B cell (primary cell): Measurements from ENCODE around the gene DOK5. TPM values are rescaled to one million over a fixed set of nuclear protein-coding genes. Genes with fewer than 3 reads are reported as not detected.

Experiments used
- ATAC-seq: fragments of 200-7000 bp; cut with Tn5 transposase; one replicate; pipeline ENCODE4 v1.10.0; 2021; ENCODE audit warnings: low read depth, mild to moderate bottlenecking, moderate number of reproducible peaks, moderate library complexity
- CTCF ChIA-PET: fragments of 350-600 bp; sonication (Branson Sonifier 250); formaldehyde crosslinking; loops from one replicate; lab custom pipeline; 2021; ENCODE audit warnings: antibody characterized with exemption, inconsistent platforms; lab: Charles Lee
- POLR2A ChIA-PET: fragments of 350-600 bp; sonication (Branson Sonifier 250); formaldehyde crosslinking; loops from one replicate; lab custom pipeline; 2021; ENCODE audit warnings: antibody characterized with exemption; lab: Charles Lee
- DNase-seq: peaks from one replicate; pipeline ENCODE4 v3.0.0; 2013
- H2AFZ ChIP-seq: 2 replicates; pipeline ENCODE4 v1.6.1; 2012; ENCODE audit warnings: mild to moderate bottlenecking, low read depth, low read length; ENCODE audit not compliant: insufficient read depth, poor library complexity, severe bottlenecking
- H3K27ac ChIP-seq, 2 donors: 1 replicate in 1 of 2; 2 replicates in 1 of 2; pipeline ENCODE4 v1.5.1; 2012 to 2013; ENCODE audit warnings: low read length in 2 of 2, mild to moderate bottlenecking in 2 of 2, moderate library complexity in 1 of 2
- H3K27me3 ChIP-seq, 4 experiments: fragments of 200-600 bp in 1 of 4; sonication (generic) in 1 of 4; replicated peaks in 1 of 4; 1 replicate in 2 of 4; 2 replicates in 2 of 4; pipeline versions ENCODE4 v1.6.1 to v1.7.0; 2013 to 2016; ENCODE audit warnings: low read length in 3 of 4, mild to moderate bottlenecking in 2 of 4, mixed read lengths in 1 of 4, moderate library complexity in 1 of 4; ENCODE audit not compliant: insufficient read depth in 4 of 4, control insufficient read depth in 3 of 4; ENCODE audit errors: control extremely low read depth in 1 of 4
- H3K36me3 ChIP-seq, 2 experiments: replicated peaks in 1 of 2; 1 replicate in 1 of 2; 2 replicates in 1 of 2; pipeline versions ENCODE4 v1.6.1 to v1.7.1; 2013; ENCODE audit warnings: low read length in 1 of 2; ENCODE audit not compliant: insufficient read depth in 2 of 2, control insufficient read depth in 1 of 2; ENCODE audit errors: control extremely low read depth in 1 of 2, extremely low read depth in 1 of 2
- H3K4me1 ChIP-seq, 2 donors: fragments of 200-600 bp in 1 of 2; sonication (generic) in 1 of 2; 1 replicate in 1 of 2; 2 replicates in 1 of 2; pipeline versions ENCODE4 v1.5.1 to v1.6.1; 2013 to 2017; ENCODE audit warnings: low read length in 2 of 2; ENCODE audit not compliant: control insufficient read depth in 2 of 2, insufficient read depth in 2 of 2
- H3K4me2 ChIP-seq: replicated peaks from 2 replicates; pipeline ENCODE3; 2012; ENCODE audit warnings: mild to moderate bottlenecking, low read depth, low read length; ENCODE audit not compliant: poor library complexity, severe bottlenecking
- H3K4me3 ChIP-seq, 5 experiments: fragments of 200-600 bp in 1 of 5; sonication (generic) in 1 of 5; 1 replicate in 3 of 5; 2 replicates in 2 of 5; pipeline versions ENCODE4 v1.5.1 to v1.7.0; 2011 to 2016; ENCODE audit warnings: low read length in 4 of 5, mild to moderate bottlenecking in 4 of 5, low read depth in 2 of 5, control low read depth in 1 of 5, moderate library complexity in 1 of 5; ENCODE audit not compliant: insufficient read depth in 1 of 5; ENCODE audit errors: control extremely low read depth in 1 of 5, extremely low read depth in 1 of 5
- H3K79me2 ChIP-seq: fragments of 200-600 bp; sonication (generic); one replicate; pipeline ENCODE4 v1.6.0; 2016; ENCODE audit warnings: low read length; ENCODE audit not compliant: control insufficient read depth, insufficient read depth
- H3K9ac ChIP-seq: fragments of 200-600 bp; sonication (generic); 2 replicates; pipeline ENCODE4 v1.6.1; 2017; ENCODE audit warnings: mild to moderate bottlenecking, low read length, moderate library complexity
- H3K9me3 ChIP-seq, 3 donors: one replicate each; pipeline versions ENCODE4 v1.6.1 to v1.7.1; 2013; ENCODE audit warnings: low read length in 2 of 3; ENCODE audit not compliant: control insufficient read depth in 2 of 3, insufficient read depth in 1 of 3; ENCODE audit errors: control extremely low read depth in 1 of 3
- H4K20me1 ChIP-seq: 2 replicates; pipeline ENCODE4 v1.6.0; 2012; ENCODE audit warnings: mild to moderate bottlenecking, low read length; ENCODE audit not compliant: insufficient read depth, control insufficient read depth, poor library complexity, severe bottlenecking
- H3K27ac Mint-ChIP-seq: one replicate; pipeline ENCODE4 v1.8.0; 2021; ENCODE audit warnings: mixed read lengths
- H3K27me3 Mint-ChIP-seq: one replicate; pipeline ENCODE4 v1.8.0; 2021; ENCODE audit warnings: mixed read lengths
- H3K4me1 Mint-ChIP-seq: one replicate; pipeline ENCODE4 v1.8.0; 2021; ENCODE audit warnings: mixed read lengths
- H3K4me3 Mint-ChIP-seq: one replicate; pipeline ENCODE4 v1.8.0; 2021; ENCODE audit warnings: mixed read lengths
- H3K9me3 Mint-ChIP-seq: one replicate; pipeline ENCODE4 v1.8.0; 2022; ENCODE audit warnings: mixed read lengths; ENCODE audit not compliant: insufficient read depth
- EZH2 ChIP-seq: IDR thresholded peaks from 2 replicates; pipeline ENCODE4 v1.6.1; 2012; ENCODE audit warnings: borderline replicate concordance, low read depth, mild to moderate bottlenecking, moderate library complexity, low read length; ENCODE audit not compliant: insufficient read depth, poor library complexity, severe bottlenecking
- WGBS: methylation state at CpG from one replicate; pipeline ENCODE4 v1.1.5; 2013; ENCODE audit warnings: missing lambda C conversion rate; ENCODE audit not compliant: insufficient coverage; 5-methylcytosine and 5-hydroxymethylcytosine counted together
- intact Hi-C: fragments of 100-400 bp; cut with micrococcal nuclease; formaldehyde crosslinking; loops from one replicate; pipeline ENCODE4 v1.10.0; 2022
- polyA plus RNA-seq: library from polyadenylated mRNA; depleted of rRNA; stranded (reverse); fragments of >200 nt; gene quantifications from 2 replicates; pipeline ENCODE4 v1.2.3, GENCODE V29; 2012
- total RNA-seq, 2 donors: library from RNA; stranded (reverse); fragments of 120-200 nt in 1 of 2; gene quantifications; 1 replicate in 1 of 2; 2 replicates in 1 of 2; pipeline versions ENCODE4 v1.2.3 to v1.2.4, GENCODE V29; 2013 to 2022
- TF ChIP-seq, protein P1 (sequence below): fragments of 200-600 bp; IDR thresholded peaks from one replicate; pipeline ENCODE4 v1.8.0; 2022; ENCODE audit warnings: antibody characterized with exemption, mild to moderate bottlenecking

The DOK5 gene
- total and polyA plus RNA-seq, 2 donors (not counting 1 experiment from before 2014, with no cell fraction given), result not detected

- 0% methylated on average over 1 of the region's 4 CpGs for WGBS
- no peak overlapping the region for H3K4me3 ChIP-seq
- CTCF ChIA-PET, result no interaction called here
Observed at GRCh38 chr20:54654450-54654849, 179.1 kb downstream of the DOK5 start.

GRCh38 chr20:54657268-54657826, 182.0 kb downstream of the DOK5 start:
- H4K20me1 ChIP-seq, result no peaks in the 10 kb centered on the region
- no peak overlapping the region for H2AFZ ChIP-seq
- no peak for ATAC-seq
- ChIA-PET POLR2A (no interaction called here), CTCF (interaction anchor here (1.3 to 3.4 kb wide), 3 partner anchors 9 to 14 kb away, joined by 3 to 16 read pairs (median 5); no protein-coding TSS in a partner anchor)
- peaks cover 0 to 1% (median 0%) of the 10 kb centered on the region in 3 donors for H3K9me3 ChIP-seq
- H3K9ac ChIP-seq, result no peak overlapping the region
- no CpG with 5 or more reads among the region's 2 CpGs for WGBS
- Mint-ChIP-seq H3K4me3 (no peak overlapping the region), H3K4me1 (no peaks in the 10 kb centered on the region), H3K27me3 (peaks cover 18% of the 10 kb centered on the region), H3K9me3 (peaks cover 3% of the 10 kb centered on the region), H3K27ac (no peak overlapping the region)
- H3K4me3 ChIP-seq, result no peak overlapping the region
- intact Hi-C loops, result no loop called here
- no peaks in the 10 kb centered on the region for H3K79me2 ChIP-seq
- H3K27ac ChIP-seq, result no peak overlapping the region
- no peaks in the 10 kb centered on the region for H3K36me3 ChIP-seq
- H3K4me2 ChIP-seq, result no peak overlapping the region
- no peaks in the 10 kb centered on the region for H3K4me1 ChIP-seq
- TF ChIP-seq EZH2, result no peak
- TF ChIP-seq, protein P1, sequence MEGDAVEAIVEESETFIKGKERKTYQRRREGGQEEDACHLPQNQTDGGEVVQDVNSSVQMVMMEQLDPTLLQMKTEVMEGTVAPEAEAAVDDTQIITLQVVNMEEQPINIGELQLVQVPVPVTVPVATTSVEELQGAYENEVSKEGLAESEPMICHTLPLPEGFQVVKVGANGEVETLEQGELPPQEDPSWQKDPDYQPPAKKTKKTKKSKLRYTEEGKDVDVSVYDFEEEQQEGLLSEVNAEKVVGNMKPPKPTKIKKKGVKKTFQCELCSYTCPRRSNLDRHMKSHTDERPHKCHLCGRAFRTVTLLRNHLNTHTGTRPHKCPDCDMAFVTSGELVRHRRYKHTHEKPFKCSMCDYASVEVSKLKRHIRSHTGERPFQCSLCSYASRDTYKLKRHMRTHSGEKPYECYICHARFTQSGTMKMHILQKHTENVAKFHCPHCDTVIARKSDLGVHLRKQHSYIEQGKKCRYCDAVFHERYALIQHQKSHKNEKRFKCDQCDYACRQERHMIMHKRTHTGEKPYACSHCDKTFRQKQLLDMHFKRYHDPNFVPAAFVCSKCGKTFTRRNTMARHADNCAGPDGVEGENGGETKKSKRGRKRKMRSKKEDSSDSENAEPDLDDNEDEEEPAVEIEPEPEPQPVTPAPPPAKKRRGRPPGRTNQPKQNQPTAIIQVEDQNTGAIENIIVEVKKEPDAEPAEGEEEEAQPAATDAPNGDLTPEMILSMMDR, result no peak
- H3K27me3 ChIP-seq, result peaks cover 0 to 2% (median 0%) of the 10 kb centered on the region in 4 experiments
- no peak for DNase-seq

More at GRCh38 chr20:54654450-54654849, 179.1 kb downstream of the DOK5 start:
- Mint-ChIP-seq H3K27ac (no peak overlapping the region), H3K4me3 (no peak overlapping the region), H3K4me1 (no peaks in the 10 kb centered on the region), H3K9me3 (peaks cover 3% of the 10 kb centered on the region), H3K27me3 (peaks cover 17% of the 10 kb centered on the region)
- Histone ChIP-seq H4K20me1 (no peaks in the 10 kb centered on the region), H2AFZ (no peak overlapping the region), H3K79me2 (no peaks in the 10 kb centered on the region), H3K4me1 (no peaks in the 10 kb centered on the region), H3K4me2 (no peak overlapping the region), H3K9me3 (peaks cover 0 to 1% (median 0%) of the 10 kb centered on the region in 3 donors), H3K27ac (no peak overlapping the region), H3K27me3 (no peaks in the 10 kb centered on the region), H3K36me3 (no peaks in the 10 kb centered on the region), H3K9ac (no peak overlapping the region)
- no peak for DNase-seq
- no peak for TF ChIP-seq EZH2
- TF ChIP-seq, protein P1, result no peak
- intact Hi-C loops, result no loop called here
- POLR2A ChIA-PET, result no interaction called here
- no peak for ATAC-seq
